ENCODE measurements around the gene EPS8L1.
"Not testable (repeated sequence)": the region's sequence is repeated elsewhere in the genome, so short reads cannot be mapped to it uniquely, and the experiment has no call there.

EPS8L1 gene

GRCh38 chr19:55106591-55106990 is 30.9 kb downstream of the EPS8L1 start:
- no peak for TF ChIP-seq CTCF (IDR thresholded peaks at IDR 0.05; ENCODE audit: insufficient read depth, low read length, poor library complexity, severe bottlenecking)
- peaks cover 3% of the 10 kb centered on the region for H3K36me3 ChIP-seq (ENCODE audit: control insufficient read depth, insufficient read depth, low read length)
- H3K4me3 ChIP-seq (replicated peaks; ENCODE audit: low read depth, low read length), result no peak overlapping the region
- no peak for DNase-seq (ENCODE audit: extremely low read depth, insufficient read length)
- H3K27me3 ChIP-seq (replicated peaks; ENCODE audit: control insufficient read depth, insufficient read depth, low read length), result no peaks in the 10 kb centered on the region

GRCh38 chr19:55107252-55107651 is 31.6 kb downstream of the EPS8L1 start:
- H3K36me3 ChIP-seq (ENCODE audit: control insufficient read depth, insufficient read depth, low read length); H3K4me3 ChIP-seq (replicated peaks; ENCODE audit: low read depth, low read length); H3K27me3 ChIP-seq (replicated peaks; ENCODE audit: control insufficient read depth, insufficient read depth, low read length); DNase-seq (ENCODE audit: extremely low read depth, insufficient read length): not testable (repeated sequence)

- peaks cover 4% of the 10 kb centered on the region for H3K36me3 ChIP-seq (ENCODE audit: control insufficient read depth, insufficient read depth, low read length)
- no peaks in the 10 kb centered on the region for H3K27me3 ChIP-seq (replicated peaks; ENCODE audit: control insufficient read depth, insufficient read depth, low read length)
- no peak for DNase-seq (ENCODE audit: extremely low read depth, insufficient read length)
- TF ChIP-seq CTCF (IDR thresholded peaks at IDR 0.05; ENCODE audit: insufficient read depth, low read length, poor library complexity, severe bottlenecking), result no peak
- H3K4me3 ChIP-seq (replicated peaks; ENCODE audit: low read depth, low read length), result no peak overlapping the region
Observed at GRCh38 chr19:55109527-55110291, 34.0 kb downstream of the EPS8L1 start.

GRCh38 chr19:55111238-55111831 is 35.7 kb downstream of the EPS8L1 start:
- DNase-seq (ENCODE audit: extremely low read depth, insufficient read length), result no peak
- peaks cover 4% of the 10 kb centered on the region for H3K36me3 ChIP-seq (ENCODE audit: control insufficient read depth, insufficient read depth, low read length)
- H3K4me3 ChIP-seq (replicated peaks; ENCODE audit: low read depth, low read length), result no peak overlapping the region
- H3K27me3 ChIP-seq (replicated peaks; ENCODE audit: control insufficient read depth, insufficient read depth, low read length), result no peaks in the 10 kb centered on the region
- TF ChIP-seq CTCF (IDR thresholded peaks at IDR 0.05; ENCODE audit: insufficient read depth, low read length, poor library complexity, severe bottlenecking), result no peak

- DNase-seq (ENCODE audit: extremely low read depth, insufficient read length), result no peak
- H3K27me3 ChIP-seq (replicated peaks; ENCODE audit: control insufficient read depth, insufficient read depth, low read length), result no peaks in the 10 kb centered on the region
- H3K4me3 ChIP-seq (replicated peaks; ENCODE audit: low read depth, low read length), result no peak overlapping the region
- TF ChIP-seq CTCF (IDR thresholded peaks at IDR 0.05; ENCODE audit: insufficient read depth, low read length, poor library complexity, severe bottlenecking), result no peak
- H3K36me3 ChIP-seq (ENCODE audit: control insufficient read depth, insufficient read depth, low read length), result peaks cover 4% of the 10 kb centered on the region
Observed at GRCh38 chr19:55112246-55112776, 36.6 kb downstream of the EPS8L1 start.

GRCh38 chr19:55112777-55113569 is 37.3 kb downstream of the EPS8L1 start:
- no peak for DNase-seq (ENCODE audit: extremely low read depth, insufficient read length)
- Histone ChIP-seq H3K36me3 (ENCODE audit: control insufficient read depth, insufficient read depth, low read length) (peaks cover 4% of the 10 kb centered on the region), H3K27me3 (replicated peaks; ENCODE audit: control insufficient read depth, insufficient read depth, low read length) (no peaks in the 10 kb centered on the region), H3K4me3 (replicated peaks; ENCODE audit: low read depth, low read length) (no peak overlapping the region)
- peak; percentile 21 for TF ChIP-seq CTCF (IDR thresholded peaks at IDR 0.05; ENCODE audit: insufficient read depth, low read length, poor library complexity, severe bottlenecking)
